Measurements from ENCODE around the gene SEZ6. TPM values are rescaled to one million over a fixed set of nuclear protein-coding genes. Genes with fewer than 3 reads are reported as not detected.

The SEZ6 gene
- total and polyA plus RNA-seq, 2 donors (not counting 1 experiment from before 2014, with no cell fraction given) = not detected

DNA sequence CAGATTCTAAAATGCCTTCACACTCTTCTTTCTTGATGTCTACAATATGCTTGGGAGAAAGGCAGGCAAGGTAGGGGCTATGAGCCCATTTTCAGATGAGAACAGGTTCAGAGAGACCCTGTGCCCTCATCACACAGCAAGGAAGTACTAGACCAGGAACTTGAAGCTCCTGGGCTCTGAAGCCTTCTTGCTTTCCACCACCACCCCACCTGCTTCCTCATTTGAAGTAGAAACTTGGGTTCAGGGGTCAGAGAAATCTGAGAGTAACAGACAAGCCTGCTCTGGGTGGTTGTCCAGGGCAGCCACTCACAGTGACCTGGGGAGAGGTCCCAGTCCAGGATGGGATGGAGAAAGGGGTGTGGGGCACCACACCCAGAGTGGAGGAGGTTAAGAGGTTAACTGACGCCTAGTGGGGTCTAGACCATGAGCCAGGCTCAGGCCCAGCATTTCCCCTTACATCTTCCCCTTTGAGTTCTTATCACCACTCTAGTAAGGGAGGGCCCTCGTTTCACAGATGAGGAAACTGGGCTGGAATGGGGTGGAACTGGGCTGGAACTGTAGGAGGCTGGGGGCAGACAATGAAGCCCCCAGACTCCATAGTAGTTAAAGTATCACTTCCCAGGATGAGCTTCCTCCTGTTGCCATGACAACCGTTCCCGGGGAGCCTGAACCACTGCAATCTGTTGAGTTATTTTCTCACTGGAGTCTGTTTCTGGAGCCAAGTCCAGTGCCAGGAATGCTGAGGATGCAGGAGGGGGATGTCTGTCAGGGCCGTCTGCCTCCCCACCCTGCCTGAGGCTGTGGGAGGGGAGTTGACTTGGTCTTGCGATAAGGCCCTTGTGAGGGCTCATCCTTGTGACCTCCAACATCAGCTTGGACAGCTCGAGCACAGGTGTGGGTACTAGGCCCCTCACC, 38.4 kb downstream of the SEZ6 start:
- Histone ChIP-seq H3K4me2 (replicated peaks; ENCODE audit: low read depth, low read length, poor library complexity, severe bottlenecking) (peak overlapping the region; percentile 1), H2AFZ (ENCODE audit: insufficient read depth, low read depth, low read length, poor library complexity, severe bottlenecking) (peak overlapping the region; percentile 26), H3K4me3 (ENCODE audit: control extremely low read depth in 1 of 5, extremely low read depth in 1 of 5, insufficient read depth in 1 of 5, low read depth in 2 of 5, low read length in 4 of 5) (no peak overlapping the region), H3K9ac (ENCODE audit: low read length) (no peak overlapping the region), H3K4me1 (ENCODE audit: control insufficient read depth in 2 of 2, insufficient read depth in 2 of 2, low read length in 2 of 2) (peaks cover 4 to 17% of the 10 kb centered on the region in 2 donors), H3K27me3 (replicated peaks in 1 of 4; ENCODE audit: control extremely low read depth in 1 of 4, control insufficient read depth in 3 of 4, insufficient read depth in 4 of 4, low read length in 3 of 4) (peaks cover 0 to 15% (median 2%) of the 10 kb centered on the region in 4 experiments), H3K9me3 (ENCODE audit: control extremely low read depth in 1 of 3, control insufficient read depth in 2 of 3, insufficient read depth in 1 of 3, low read length in 2 of 3) (no peaks in the 10 kb centered on the region), H4K20me1 (ENCODE audit: control insufficient read depth, insufficient read depth, low read length, poor library complexity, severe bottlenecking) (no peaks in the 10 kb centered on the region), H3K27ac (ENCODE audit: low read length in 2 of 2) (peak overlapping the region in 1 of 2 donors; percentile 40), H3K79me2 (ENCODE audit: control insufficient read depth, insufficient read depth, low read length) (no peaks in the 10 kb centered on the region), H3K36me3 (replicated peaks in 1 of 2; ENCODE audit: control extremely low read depth in 1 of 2, control insufficient read depth in 1 of 2, extremely low read depth in 1 of 2, insufficient read depth in 2 of 2, low read length in 1 of 2) (no peaks in the 10 kb centered on the region)
- ChIA-PET POLR2A (no interaction called here), CTCF (interaction anchor here (1.2 to 2.8 kb wide), 4 partner anchors 11 to 150 kb away, joined by 3 to 21 read pairs (median 8); no protein-coding TSS in a partner anchor)
- H3K27ac Mint-ChIP-seq = peak overlapping the region; percentile 66
- H3K27me3 Mint-ChIP-seq = peaks cover 13% of the 10 kb centered on the region
- peak; percentile 50 for DNase-seq
- peak; percentile 21 for ATAC-seq (ENCODE audit: low read depth)
- H3K4me3 Mint-ChIP-seq = no peak overlapping the region
- peaks cover 9% of the 10 kb centered on the region for H3K4me1 Mint-ChIP-seq
- TF ChIP-seq CTCF (IDR thresholded peaks at IDR 0.05) (no peak), EZH2 (IDR thresholded peaks at IDR 0.05; ENCODE audit: borderline replicate concordance, insufficient read depth, low read depth, low read length, poor library complexity, severe bottlenecking) (no peak)
- WGBS (ENCODE audit: insufficient coverage) = 94% methylated on average over 5 of the region's 7 CpGs
- intact Hi-C loops (cut with micrococcal nuclease) = loop anchor here (10.0 kb wide), 1 partner anchor 67 kb away; no protein-coding TSS in a partner anchor
- no peaks in the 10 kb centered on the region for H3K9me3 Mint-ChIP-seq (ENCODE audit: insufficient read depth)

GRCh38 chr17:28963841-28964240, 42.0 kb downstream of the SEZ6 start:
- Histone ChIP-seq H3K79me2 (ENCODE audit: control insufficient read depth, insufficient read depth, low read length) (no peaks in the 10 kb centered on the region), H3K36me3 (replicated peaks in 1 of 2; ENCODE audit: control extremely low read depth in 1 of 2, control insufficient read depth in 1 of 2, extremely low read depth in 1 of 2, insufficient read depth in 2 of 2, low read length in 1 of 2) (no peaks in the 10 kb centered on the region), H3K9ac (ENCODE audit: low read length) (no peak overlapping the region), H2AFZ (ENCODE audit: insufficient read depth, low read depth, low read length, poor library complexity, severe bottlenecking) (no peak overlapping the region), H3K4me2 (replicated peaks; ENCODE audit: low read depth, low read length, poor library complexity, severe bottlenecking) (no peak overlapping the region), H3K27me3 (replicated peaks in 1 of 4; ENCODE audit: control extremely low read depth in 1 of 4, control insufficient read depth in 3 of 4, insufficient read depth in 4 of 4, low read length in 3 of 4) (peaks cover 0 to 10% (median 2%) of the 10 kb centered on the region in 4 experiments), H4K20me1 (ENCODE audit: control insufficient read depth, insufficient read depth, low read length, poor library complexity, severe bottlenecking) (no peaks in the 10 kb centered on the region), H3K27ac (ENCODE audit: low read length in 2 of 2) (no peak overlapping the region), H3K4me3 (ENCODE audit: control extremely low read depth in 1 of 5, extremely low read depth in 1 of 5, insufficient read depth in 1 of 5, low read depth in 2 of 5, low read length in 4 of 5) (no peak overlapping the region), H3K4me1 (ENCODE audit: control insufficient read depth in 2 of 2, insufficient read depth in 2 of 2, low read length in 2 of 2) (peaks cover 4 to 17% of the 10 kb centered on the region in 2 donors), H3K9me3 (ENCODE audit: control extremely low read depth in 1 of 3, control insufficient read depth in 2 of 3, insufficient read depth in 1 of 3, low read length in 2 of 3) (no peaks in the 10 kb centered on the region)
- ATAC-seq (ENCODE audit: low read depth) = no peak
- intact Hi-C loops (cut with micrococcal nuclease) = loop anchor here (10.0 kb wide), 1 partner anchor 71 kb away; no protein-coding TSS in a partner anchor
- no peak for TF ChIP-seq EZH2 (IDR thresholded peaks at IDR 0.05; ENCODE audit: borderline replicate concordance, insufficient read depth, low read depth, low read length, poor library complexity, severe bottlenecking)
- no peak for TF ChIP-seq CTCF (IDR thresholded peaks at IDR 0.05)
- no peak for DNase-seq
- Mint-ChIP-seq H3K27me3 (peaks cover 13% of the 10 kb centered on the region), H3K4me1 (peaks cover 9% of the 10 kb centered on the region), H3K27ac (no peak overlapping the region), H3K4me3 (no peak overlapping the region), H3K9me3 (ENCODE audit: insufficient read depth) (no peaks in the 10 kb centered on the region)
- WGBS (ENCODE audit: insufficient coverage) = 83% methylated on average over 6 of the region's 8 CpGs
- ChIA-PET CTCF (interaction anchor here (0.6 to 6.1 kb wide), 10 partner anchors 9 to 430 kb away, joined by 3 to 359 read pairs (median 4); no protein-coding TSS in a partner anchor), POLR2A (no interaction called here)
